Activated CD4-positive, alpha-beta T cell treated with anti-CD3 and anti-CD28 coated beads, Interleukin-2, amount 50 U/mL, for 48 hours (primary cell): Measurements from ENCODE around the gene AP3D1.

Source experiments
- DNase-seq, 2 experiments: peaks; one replicate each; pipeline ENCODE4 v3.0.0-alpha.2; 2020

The AP3D1 gene

GRCh38 chr19:2126879-2127518 is 24.4 kb downstream of the AP3D1 start:
- no peak for DNase-seq

DNA sequence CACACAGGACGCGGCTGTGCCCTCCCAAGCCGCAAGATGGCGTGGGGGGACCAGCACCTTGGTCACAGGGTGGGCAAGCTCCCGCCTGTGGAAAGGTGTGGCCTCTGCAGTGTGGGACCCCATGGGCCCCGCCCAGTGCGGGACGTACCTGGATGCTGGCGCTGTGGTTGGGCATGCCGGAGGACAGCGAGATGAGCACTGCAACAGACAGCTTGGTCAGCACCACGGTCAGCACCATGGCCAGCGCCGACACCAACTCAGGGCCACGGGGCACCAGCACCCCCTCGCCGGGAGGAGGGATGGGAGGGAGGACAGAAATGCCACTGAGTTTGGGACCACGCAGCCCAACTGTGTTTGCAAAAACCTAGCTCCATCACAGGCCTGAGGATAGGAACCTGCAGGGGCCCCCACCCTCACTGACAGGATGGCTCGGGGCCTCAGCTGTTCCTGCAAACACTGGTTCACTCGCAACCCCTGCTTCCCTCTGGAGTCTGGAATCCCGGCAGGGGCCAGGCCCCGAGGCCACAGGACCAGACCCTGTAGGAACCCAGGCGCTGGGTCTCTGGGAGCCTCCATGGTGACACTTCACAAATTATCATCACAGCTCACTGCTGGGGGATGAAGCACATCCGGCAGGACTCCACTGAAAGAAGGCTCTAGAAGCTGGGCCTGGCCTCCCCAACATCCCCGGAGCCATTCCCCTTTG is 27.5 kb downstream of the AP3D1 start:
- peak in 1 of 2 experiments; percentile 19 for DNase-seq

GRCh38 chr19:2122982-2123381 is 28.4 kb downstream of the AP3D1 start:
- DNase-seq, result no peak

DNA sequence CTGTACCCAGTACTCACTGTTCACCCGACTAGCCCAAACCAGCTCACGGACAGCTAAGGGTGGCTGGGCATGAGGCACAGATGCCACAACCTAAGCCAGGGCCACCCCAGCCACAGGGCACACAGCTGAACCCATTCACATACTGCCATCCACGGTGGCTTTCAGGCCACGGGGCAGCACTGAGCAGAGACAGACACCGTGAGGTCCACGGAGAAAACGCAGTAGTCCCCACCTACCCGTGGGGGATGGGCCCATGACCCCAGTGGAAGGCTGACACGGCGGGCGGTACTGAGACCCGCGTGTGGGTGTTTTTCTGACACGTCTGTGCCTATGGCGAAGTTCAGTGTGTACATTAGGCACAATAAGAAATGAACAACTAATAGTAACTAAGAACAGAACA is 29.1 kb downstream of the AP3D1 start:
- DNase-seq, result no peak

GRCh38 chr19:2121416-2122051 is 29.8 kb downstream of the AP3D1 start:
- no peak for DNase-seq

DNA sequence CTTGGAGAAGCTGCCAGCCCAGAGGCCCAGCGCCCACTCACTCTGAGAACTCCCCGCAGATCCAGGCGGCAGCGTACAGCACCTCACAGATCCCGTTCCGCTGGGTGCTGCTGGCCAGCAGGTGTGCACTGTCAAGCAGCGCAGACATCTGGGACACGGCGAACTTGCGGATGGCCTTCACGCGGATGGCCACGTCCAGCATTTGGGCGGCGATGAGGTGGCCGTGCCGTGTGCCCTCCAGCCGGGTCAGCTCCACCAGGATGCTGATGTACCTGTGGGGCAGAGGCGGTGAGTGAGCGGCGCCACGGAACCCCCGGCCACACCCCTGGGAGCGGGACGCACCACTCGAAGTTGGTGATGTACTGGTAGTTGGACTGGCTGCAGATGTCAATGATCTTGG is 30.5 kb downstream of the AP3D1 start:
- no peak for DNase-seq

GRCh38 chr19:2119921-2120785 is 31.2 kb downstream of the AP3D1 start:
- DNase-seq, result no peak

DNA sequence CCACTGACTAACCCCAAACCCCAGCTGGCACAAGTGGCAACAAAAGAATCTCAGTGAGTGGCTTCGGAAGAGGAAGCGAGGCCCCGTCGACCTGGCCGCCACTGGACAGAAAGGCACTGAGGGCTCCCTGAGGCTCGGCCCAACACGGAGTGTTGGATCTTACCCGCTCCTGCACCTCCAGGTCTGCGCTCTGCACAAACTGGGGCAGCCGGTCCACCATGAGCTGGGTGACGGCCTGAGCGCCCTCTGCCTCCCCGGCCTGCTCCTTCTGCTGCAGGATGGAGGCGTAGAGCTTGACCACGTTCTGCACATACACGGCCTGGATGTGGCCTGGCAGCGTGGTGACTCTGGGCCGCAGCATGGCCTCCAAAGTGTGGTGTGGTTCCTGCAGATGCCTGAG is 32.9 kb downstream of the AP3D1 start:
- DNase-seq, result no peak

DNA sequence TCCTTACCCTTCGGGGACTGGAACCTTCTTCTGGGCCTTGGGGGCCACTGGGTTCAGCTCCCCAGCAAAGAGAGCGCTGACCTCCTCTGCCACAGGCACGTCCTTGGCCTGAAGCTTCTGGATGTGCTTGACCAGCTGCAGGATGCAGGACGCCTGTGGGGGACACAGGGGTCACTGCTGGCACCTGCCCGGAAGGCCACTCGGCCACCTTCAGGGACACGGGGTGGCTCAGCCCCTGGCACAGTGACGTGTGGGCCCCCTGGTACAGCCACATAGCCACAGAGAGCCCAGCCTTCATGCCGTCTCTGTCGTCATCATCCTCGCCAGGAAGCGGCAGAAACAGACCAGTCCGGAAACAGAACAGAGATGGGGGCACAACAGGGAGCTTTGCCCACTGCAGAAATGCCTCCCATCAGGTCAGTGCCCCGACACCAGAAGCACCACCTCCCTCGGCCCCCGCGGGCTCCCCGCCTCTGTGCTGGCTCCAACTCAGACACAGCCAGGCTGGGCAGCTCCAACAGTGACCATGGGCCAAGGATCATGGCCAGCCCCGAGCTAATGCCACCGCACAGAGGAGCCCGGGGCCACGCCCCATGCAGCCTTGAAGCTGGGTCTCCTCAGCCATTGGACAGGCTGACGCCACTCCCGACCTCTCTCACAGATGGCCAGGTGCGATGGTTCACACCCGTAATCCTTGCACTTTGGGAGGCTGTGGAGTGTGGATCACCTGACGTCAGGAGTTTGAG is 34.0 kb downstream of the AP3D1 start:
- DNase-seq, result no peak

DNA sequence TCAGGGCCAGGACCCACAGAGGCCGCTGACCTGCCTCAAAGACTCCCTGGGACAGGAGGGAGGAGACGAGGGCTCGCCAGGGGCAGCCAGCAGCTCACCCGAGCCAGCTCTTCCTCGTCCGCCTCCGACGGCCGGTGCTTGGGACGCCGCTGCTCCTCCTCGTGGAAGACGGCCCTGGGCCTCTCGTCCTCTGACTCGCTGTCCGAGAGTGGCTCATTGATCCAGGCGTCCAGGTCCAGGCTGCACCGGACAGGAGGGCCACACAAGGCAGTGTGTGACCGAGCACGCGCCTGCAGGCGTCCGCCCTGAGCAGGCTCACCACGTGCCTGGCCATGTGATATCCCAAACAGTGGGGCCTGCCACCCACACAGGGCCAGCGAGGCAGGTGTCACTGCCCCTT is 34.9 kb downstream of the AP3D1 start:
- DNase-seq, result no peak

- no peak for DNase-seq
These were observed 35.4 kb downstream of the AP3D1 start for GRCh38 chr19:2115911-2116426.

GRCh38 chr19:2115324-2115723 is 36.0 kb downstream of the AP3D1 start:
- DNase-seq, result no peak

DNA sequence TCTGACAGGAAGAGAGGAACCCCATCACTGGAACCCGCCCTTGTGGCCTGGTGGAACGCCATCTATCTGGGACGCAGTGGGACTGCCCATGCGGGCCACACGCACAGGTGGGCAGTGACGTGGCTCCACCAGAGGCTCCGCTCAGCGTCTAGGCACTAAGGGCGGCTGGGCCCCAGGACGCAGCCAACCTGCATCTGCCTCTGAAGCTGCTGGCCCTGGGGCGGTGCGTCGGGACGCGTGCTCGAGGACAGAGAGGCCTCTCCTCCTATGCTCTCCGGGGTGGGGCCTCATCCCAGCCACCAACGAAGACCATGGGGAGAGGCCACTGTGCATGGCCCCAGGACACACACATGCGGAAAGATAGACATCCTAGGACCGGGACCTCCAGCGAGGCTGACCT is 36.5 kb downstream of the AP3D1 start:
- no peak for DNase-seq

DNA sequence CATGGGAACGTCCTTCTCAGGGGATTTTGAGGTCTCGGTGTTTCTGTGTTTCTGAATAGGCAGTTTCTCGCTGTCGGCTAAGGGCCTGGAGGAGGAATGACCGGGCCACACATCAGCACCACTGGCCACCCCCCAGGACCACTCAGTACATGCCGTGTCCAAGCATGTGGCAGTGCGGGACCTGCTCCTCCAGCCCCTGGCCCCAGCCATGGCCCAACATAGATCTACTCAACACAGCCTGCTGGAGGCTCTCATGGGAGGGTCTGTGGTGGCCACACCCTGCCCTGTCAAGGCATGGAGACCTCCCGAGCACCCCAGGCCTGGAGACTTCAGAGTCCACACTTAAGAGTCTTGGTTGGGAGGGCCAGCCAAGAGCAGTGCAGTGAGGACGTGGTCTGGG is 37.1 kb downstream of the AP3D1 start:
- no peak for DNase-seq

DNA sequence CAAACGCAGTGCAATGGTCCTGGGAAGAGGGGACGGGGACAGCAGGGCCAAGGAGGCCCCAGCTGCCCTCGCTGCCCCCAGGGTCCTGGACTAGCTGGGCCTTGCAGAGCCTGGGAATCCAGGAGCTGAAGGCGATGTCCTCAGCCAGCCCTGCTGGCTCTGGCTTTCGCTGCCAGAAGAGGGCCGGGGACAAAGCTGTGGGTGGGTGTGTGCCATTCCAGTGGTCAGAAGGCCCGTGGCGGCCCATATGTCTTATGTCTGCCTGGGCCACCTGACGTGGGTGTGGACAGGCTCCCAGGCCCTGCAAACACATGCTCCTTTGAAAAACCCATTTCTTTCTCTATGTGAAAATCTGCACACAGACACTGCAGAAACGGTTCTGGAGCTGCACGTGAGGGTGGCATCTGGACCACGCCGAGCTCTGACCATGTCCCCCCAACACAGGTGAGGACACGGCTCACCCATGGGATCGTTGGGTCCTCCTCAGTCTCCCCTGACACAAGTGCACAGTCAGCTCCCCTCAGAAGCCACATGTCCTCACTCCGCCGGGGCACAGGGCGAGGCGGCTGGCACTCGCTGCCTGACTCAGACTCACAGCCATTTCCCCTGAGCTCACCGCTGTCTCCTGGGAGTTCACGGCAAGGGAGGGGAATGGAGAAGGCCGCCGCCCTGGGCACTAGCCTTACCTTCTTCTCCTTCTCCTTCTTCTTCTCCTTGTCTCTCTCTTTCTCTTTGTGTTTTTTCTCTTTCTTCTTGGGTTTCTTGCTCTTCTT is 37.7 kb downstream of the AP3D1 start:
- no peak for DNase-seq

GRCh38 chr19:2112516-2113320 is 38.6 kb downstream of the AP3D1 start:
- DNase-seq, result no peak

DNA sequence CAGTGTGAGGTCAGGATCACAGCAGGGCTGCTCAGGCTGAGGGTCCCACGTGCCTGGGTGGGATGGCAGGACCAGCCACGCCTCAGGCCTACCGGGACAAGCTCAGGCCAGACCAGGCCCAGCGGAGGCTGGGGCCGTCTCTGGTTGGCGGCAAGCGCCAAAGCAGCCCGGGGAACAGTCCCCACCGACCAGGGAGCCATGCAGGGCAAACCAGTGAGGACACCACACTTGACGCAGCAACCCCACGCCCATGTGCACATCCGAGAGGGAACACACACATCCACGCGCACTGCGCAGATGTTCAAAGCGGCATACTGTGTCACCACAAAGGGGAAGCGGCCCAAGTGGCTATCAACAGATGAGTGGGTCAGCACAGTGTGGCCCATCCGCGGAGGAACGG is 39.5 kb downstream of the AP3D1 start:
- no peak for DNase-seq

GRCh38 chr19:2111425-2111824 is 39.9 kb downstream of the AP3D1 start:
- DNase-seq, result no peak

DNA sequence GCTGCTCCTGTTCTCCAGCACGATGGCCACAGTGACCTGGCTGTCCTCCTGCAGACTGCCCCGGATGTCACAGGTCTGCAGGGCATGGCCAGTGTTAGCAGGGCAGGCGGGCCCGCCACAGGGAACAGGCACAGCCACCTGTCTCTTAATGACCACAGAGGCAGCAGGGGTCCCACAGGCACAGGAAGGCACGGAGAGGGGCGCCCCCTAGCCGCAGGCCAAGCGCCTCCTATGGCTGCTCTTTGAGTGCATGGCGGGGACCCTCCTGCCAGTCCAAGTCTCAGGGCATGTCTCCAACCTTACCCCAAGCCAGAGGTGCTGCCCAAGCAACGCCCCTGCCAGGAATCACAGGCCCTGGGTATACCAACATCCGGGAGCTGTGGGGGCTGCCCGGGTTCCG is 40.5 kb downstream of the AP3D1 start:
- DNase-seq, result no peak

GRCh38 chr19:2109046-2109864 is 42.1 kb downstream of the AP3D1 start:
- DNase-seq, result no peak
